Progenitor cell of endocrine pancreas (in vitro differentiated cells): Measurements from ENCODE around the gene SPATA13. TPM values are rescaled to one million over a fixed set of nuclear protein-coding genes. Genes with fewer than 3 reads are reported as not detected.

Source experiments
- DNase-seq: peaks from one replicate; pipeline ENCODE4 v3.0.0; 2021; ENCODE audit warnings: low spot score; ENCODE audit not compliant: unreplicated experiment
- H3K27ac Mint-ChIP-seq: 2 replicates; pipeline ENCODE4 v1.8.0; 2021; ENCODE audit warnings: mild to moderate bottlenecking, moderate library complexity, mixed read lengths
- H3K27me3 Mint-ChIP-seq: 2 replicates; pipeline ENCODE4 v1.8.0; 2021; ENCODE audit warnings: mixed read lengths
- H3K36me3 Mint-ChIP-seq: 2 replicates; pipeline ENCODE4 v1.8.0; 2022; ENCODE audit warnings: mixed read lengths; ENCODE audit not compliant: insufficient read depth
- H3K4me1 Mint-ChIP-seq: 2 replicates; pipeline ENCODE4 v1.8.0; 2021; ENCODE audit warnings: low read depth, mixed read lengths
- H3K4me3 Mint-ChIP-seq: 2 replicates; pipeline ENCODE4 v1.8.0; 2021; ENCODE audit warnings: low read depth, mild to moderate bottlenecking, moderate library complexity, mixed read lengths
- H3K9me3 Mint-ChIP-seq: 2 replicates; pipeline ENCODE4 v1.8.0; 2021; ENCODE audit warnings: low read depth, mixed read lengths
- CTCF ChIP-seq: fragments of 200-600 bp; sonication (generic); IDR thresholded peaks from one replicate; pipeline ENCODE4 v1.5.0; 2021; ENCODE audit warnings: antibody characterized with exemption, mild to moderate bottlenecking; ENCODE audit not compliant: unreplicated experiment
- total RNA-seq: library from RNA; stranded (reverse); gene quantifications from 2 replicates; pipeline ENCODE4 v1.2.1, GENCODE V29; 2021

The SPATA13 gene
- total RNA-seq, 1 donor from 2014 or later = 32.5 TPM

GRCh38 chr13:24159357-24159756 is 1.2 kb upstream of the SPATA13 start:
- Mint-ChIP-seq H3K4me3 (no peak overlapping the region), H3K4me1 (peaks cover 20% of the 10 kb centered on the region), H3K9me3 (no peaks in the 10 kb centered on the region), H3K27me3 (peaks cover 22% of the 10 kb centered on the region), H3K27ac (no peak overlapping the region), H3K36me3 (peaks cover 5% of the 10 kb centered on the region)
- no peak for DNase-seq
- TF ChIP-seq CTCF = no peak

GRCh38 chr13:24161010-24161775 is 673 bp downstream of the SPATA13 start:
- H3K4me3 Mint-ChIP-seq = peak overlapping the region; percentile 84
- peaks cover 34% of the 10 kb centered on the region for H3K27me3 Mint-ChIP-seq
- no peaks in the 10 kb centered on the region for H3K9me3 Mint-ChIP-seq
- H3K36me3 Mint-ChIP-seq = peaks cover 10% of the 10 kb centered on the region
- no peak for DNase-seq
- no peak for TF ChIP-seq CTCF
- H3K27ac Mint-ChIP-seq = peak overlapping the region; percentile 64
- peaks cover 20% of the 10 kb centered on the region for H3K4me1 Mint-ChIP-seq

GRCh38 chr13:24161980-24162525 is 1.5 kb downstream of the SPATA13 start:
- Mint-ChIP-seq H3K36me3 (peaks cover 13% of the 10 kb centered on the region), H3K9me3 (no peaks in the 10 kb centered on the region), H3K27ac (peak overlapping the region; percentile 17), H3K4me3 (peak overlapping the region; percentile 84), H3K4me1 (peaks cover 20% of the 10 kb centered on the region), H3K27me3 (peaks cover 40% of the 10 kb centered on the region)
- TF ChIP-seq CTCF = no peak
- no peak for DNase-seq

GRCh38 chr13:24162604-24163003 is 2.1 kb downstream of the SPATA13 start:
- peak overlapping the region; percentile 84 for H3K4me3 Mint-ChIP-seq
- no peaks in the 10 kb centered on the region for H3K9me3 Mint-ChIP-seq
- peak overlapping the region; percentile 17 for H3K27ac Mint-ChIP-seq
- H3K27me3 Mint-ChIP-seq = peaks cover 45% of the 10 kb centered on the region
- H3K4me1 Mint-ChIP-seq = peaks cover 20% of the 10 kb centered on the region
- TF ChIP-seq CTCF = no peak
- no peak for DNase-seq
- H3K36me3 Mint-ChIP-seq = peaks cover 18% of the 10 kb centered on the region

- no peak for TF ChIP-seq CTCF
- Mint-ChIP-seq H3K4me1 (peaks cover 13% of the 10 kb centered on the region), H3K27ac (no peak overlapping the region), H3K36me3 (peaks cover 24% of the 10 kb centered on the region), H3K27me3 (peaks cover 72% of the 10 kb centered on the region), H3K9me3 (no peaks in the 10 kb centered on the region), H3K4me3 (no peak overlapping the region)
- DNase-seq = no peak
Observed at GRCh38 chr13:24165746-24166145, 5.2 kb downstream of the SPATA13 start.
